Ascending aorta (tissue), 2 donors: ENCODE data around the gene MAPK8IP3. TPM values are rescaled to one million over a fixed set of nuclear protein-coding genes. Genes with fewer than 3 reads are reported as not detected.

Experiments
- DNase-seq, 2 donors: peaks; one replicate each; pipeline ENCODE4 v3.0.0-alpha.2; 2019; ENCODE audit warnings: low spot score in 2 of 2
- H3K27ac ChIP-seq, 2 donors: fragments of 200-600 bp; sonication (generic); one replicate each; pipeline ENCODE4 v1.5.1; 2016 to 2017; ENCODE audit warnings: mild to moderate bottlenecking in 1 of 2
- H3K27me3 ChIP-seq: fragments of 200-600 bp; sonication (generic); one replicate; pipeline ENCODE4 v1.5.1; 2017
- H3K36me3 ChIP-seq, 2 donors: fragments of 200-600 bp; sonication (generic); one replicate each; pipeline ENCODE4 v1.5.1; 2016
- H3K4me1 ChIP-seq, 2 donors: fragments of 200-600 bp; sonication (generic); one replicate each; pipeline ENCODE4 v1.5.1; 2016 to 2017; ENCODE audit warnings: mild to moderate bottlenecking in 1 of 2
- H3K4me3 ChIP-seq, 2 donors: fragments of 200-600 bp; sonication (generic); one replicate each; pipeline ENCODE4 v1.5.1; 2016 to 2017; ENCODE audit warnings: mild to moderate bottlenecking in 1 of 2
- H3K9me3 ChIP-seq, 2 donors: fragments of 200-600 bp; sonication (generic); one replicate each; pipeline ENCODE4 v1.5.1; 2016
- CTCF ChIP-seq, 3 experiments: fragments of 200-600 bp in 2 of 3; fragments of 450-650 bp in 1 of 3; sonication (generic) in 2 of 3; IDR thresholded peaks; one replicate each; pipeline ENCODE4 v1.5.1; 2016 to 2019; ENCODE audit warnings: antibody characterized with exemption in 3 of 3, mild to moderate bottlenecking in 1 of 3, moderate library complexity in 1 of 3
- intact Hi-C: fragments of 100-400 bp; cut with DNase I; formaldehyde crosslinking; loops from one replicate; pipeline ENCODE4 v1.15.1; 2023
- total RNA-seq: library from RNA; depleted of rRNA; stranded (reverse); fragments of >200 nt; gene quantifications from one replicate; pipeline ENCODE4 v1.1.0, GENCODE V29; 2016

The MAPK8IP3 gene
- total RNA-seq, 1 donor from 2014 or later: 57.4 TPM

- TF ChIP-seq CTCF (IDR thresholded peaks at IDR 0.05): no peak
- DNase-seq: no peak
- Histone ChIP-seq H3K36me3 (peaks cover 25 to 63% of the 10 kb centered on the region in 2 donors), H3K27me3 (no peaks in the 10 kb centered on the region), H3K4me1 (no peaks in the 10 kb centered on the region), H3K27ac (no peak overlapping the region), H3K9me3 (no peaks in the 10 kb centered on the region), H3K4me3 (no peak overlapping the region)
- intact Hi-C loops: no loop called here
Observed at GRCh38 chr16:1809281-1809801, 103.3 kb downstream of the MAPK8IP3 start.

GRCh38 chr16:1810106-1810505, 104.1 kb downstream of the MAPK8IP3 start:
- Histone ChIP-seq H3K4me3 (no peak overlapping the region), H3K36me3 (peaks cover 25 to 61% of the 10 kb centered on the region in 2 donors), H3K9me3 (no peaks in the 10 kb centered on the region), H3K27ac (no peak overlapping the region), H3K4me1 (no peaks in the 10 kb centered on the region), H3K27me3 (no peaks in the 10 kb centered on the region)
- TF ChIP-seq CTCF (IDR thresholded peaks at IDR 0.05): no peak
- intact Hi-C loops: no loop called here
- no peak for DNase-seq

GRCh38 chr16:1810536-1810935, 104.5 kb downstream of the MAPK8IP3 start:
- Histone ChIP-seq H3K27me3 (no peaks in the 10 kb centered on the region), H3K27ac (no peak overlapping the region), H3K4me3 (no peak overlapping the region), H3K4me1 (no peaks in the 10 kb centered on the region), H3K9me3 (no peaks in the 10 kb centered on the region), H3K36me3 (peaks cover 25 to 64% of the 10 kb centered on the region in 2 donors)
- intact Hi-C loops: no loop called here
- TF ChIP-seq CTCF (IDR thresholded peaks at IDR 0.05): no peak
- no peak for DNase-seq

GRCh38 chr16:1812732-1813163, 106.8 kb downstream of the MAPK8IP3 start:
- no peaks in the 10 kb centered on the region for H3K4me1 ChIP-seq
- intact Hi-C loops: no loop called here
- DNase-seq: no peak
- no peaks in the 10 kb centered on the region for H3K9me3 ChIP-seq
- TF ChIP-seq CTCF (IDR thresholded peaks at IDR 0.05): peak; percentile 11 to 29 (median 14)
- no peaks in the 10 kb centered on the region for H3K27me3 ChIP-seq
- H3K36me3 ChIP-seq: peaks cover 39 to 60% of the 10 kb centered on the region in 2 donors
- H3K4me3 ChIP-seq: no peak overlapping the region
- H3K27ac ChIP-seq: no peak overlapping the region

GRCh38 chr16:1815461-1815860, 109.5 kb downstream of the MAPK8IP3 start:
- no peak for TF ChIP-seq CTCF (IDR thresholded peaks at IDR 0.05)
- peaks cover 42 to 61% of the 10 kb centered on the region in 2 donors for H3K36me3 ChIP-seq
- no peak overlapping the region for H3K4me3 ChIP-seq
- H3K9me3 ChIP-seq: no peaks in the 10 kb centered on the region
- intact Hi-C loops: no loop called here
- no peaks in the 10 kb centered on the region for H3K27me3 ChIP-seq
- DNase-seq: no peak
- no peak overlapping the region for H3K27ac ChIP-seq
- no peaks in the 10 kb centered on the region for H3K4me1 ChIP-seq
